ENCODE data around the gene RDH5.

The RDH5 gene, protein sequence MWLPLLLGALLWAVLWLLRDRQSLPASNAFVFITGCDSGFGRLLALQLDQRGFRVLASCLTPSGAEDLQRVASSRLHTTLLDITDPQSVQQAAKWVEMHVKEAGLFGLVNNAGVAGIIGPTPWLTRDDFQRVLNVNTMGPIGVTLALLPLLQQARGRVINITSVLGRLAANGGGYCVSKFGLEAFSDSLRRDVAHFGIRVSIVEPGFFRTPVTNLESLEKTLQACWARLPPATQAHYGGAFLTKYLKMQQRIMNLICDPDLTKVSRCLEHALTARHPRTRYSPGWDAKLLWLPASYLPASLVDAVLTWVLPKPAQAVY

DNA sequence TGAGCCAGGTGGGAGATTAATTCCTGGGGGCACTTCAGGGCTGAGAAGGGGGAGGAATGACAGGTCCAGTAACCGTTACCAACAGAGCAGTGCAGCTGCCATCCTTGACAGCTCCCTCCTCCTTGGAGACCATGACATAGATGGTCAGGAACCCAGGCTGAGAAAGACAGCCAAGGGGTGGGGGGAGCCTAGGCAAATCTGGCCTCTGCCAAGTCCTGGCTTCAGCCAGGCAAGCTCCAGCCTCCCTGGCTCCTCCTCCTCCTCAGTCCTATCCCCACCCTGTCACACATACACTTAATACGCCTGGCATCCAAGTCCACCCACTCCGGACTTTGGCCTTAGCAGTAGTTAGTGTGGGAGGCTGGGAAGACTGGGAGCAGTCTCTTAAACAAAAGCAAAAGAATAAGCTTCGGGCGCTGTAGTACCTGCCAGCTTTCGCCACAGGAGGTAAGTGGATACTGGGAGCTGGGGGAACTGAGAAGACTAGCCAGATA, at the start of gene RDH5:
Gene RDH5, plus strand, starts transcription at position 323 of the 494 bp plus-strand sequence. CDS start 792 bp downstream, outside the sequence.
- no peak for DNase-seq

DNA sequence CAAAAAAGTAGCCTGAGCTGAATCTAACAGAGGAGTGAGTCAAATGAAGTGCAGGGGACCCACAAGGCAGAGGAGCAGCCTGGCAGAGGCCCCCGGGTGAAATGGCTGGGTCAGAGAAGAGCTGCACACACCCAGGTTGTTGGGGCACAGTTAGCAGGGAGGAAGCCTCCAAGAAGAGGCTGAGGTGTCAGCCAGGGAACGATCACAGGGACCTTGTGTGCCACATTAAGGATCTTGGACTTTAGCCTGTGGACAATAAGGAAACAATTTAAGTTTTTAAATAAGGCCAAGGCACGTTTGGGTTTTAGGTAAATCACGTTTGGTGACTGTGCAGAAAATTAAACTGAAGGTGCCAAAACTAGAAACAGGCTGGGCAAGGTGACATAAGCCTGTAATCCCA, 48.4 kb upstream of the RDH5 start:
- DNase-seq, result no peak

DNA sequence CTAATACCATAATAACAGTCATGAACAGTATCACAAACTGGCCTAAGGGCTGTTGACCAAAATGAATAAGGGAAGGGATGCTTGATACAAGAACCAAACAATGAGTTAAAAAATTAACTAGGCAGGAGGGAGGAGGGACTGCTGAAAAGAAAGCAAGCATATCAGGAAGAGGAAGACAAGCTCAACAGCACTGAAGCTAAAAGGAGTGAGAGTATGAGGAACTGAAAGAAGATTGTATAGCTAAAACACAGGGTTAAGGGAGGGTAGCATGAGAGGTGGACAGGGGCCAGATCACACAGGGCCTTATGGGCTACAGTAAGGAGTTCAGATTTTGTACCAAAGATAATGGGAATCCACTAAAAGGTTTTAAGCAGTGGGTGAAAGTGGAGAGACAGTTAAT, 46.6 kb upstream of the RDH5 start:
- no peak for DNase-seq

DNA sequence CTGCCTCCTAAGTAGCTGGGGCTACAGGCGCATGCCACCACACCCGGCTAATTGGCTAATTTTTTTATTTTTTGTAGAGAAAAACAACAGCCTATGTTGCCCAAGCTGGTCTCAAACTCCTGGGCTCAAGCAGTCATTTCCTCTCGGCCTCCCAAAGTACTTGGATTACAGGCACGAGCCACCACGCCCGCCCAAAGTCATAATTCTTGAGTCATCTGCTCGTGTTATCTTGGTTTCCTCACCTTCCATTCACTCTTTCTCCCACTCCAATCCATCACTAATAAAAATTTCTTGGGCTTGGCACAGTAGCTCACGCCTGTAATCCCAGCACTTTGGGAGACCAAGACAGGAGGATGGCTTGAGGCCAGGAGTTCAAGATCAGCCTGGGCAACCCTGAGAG, 44.5 kb upstream of the RDH5 start:
- DNase-seq, result no peak

DNA sequence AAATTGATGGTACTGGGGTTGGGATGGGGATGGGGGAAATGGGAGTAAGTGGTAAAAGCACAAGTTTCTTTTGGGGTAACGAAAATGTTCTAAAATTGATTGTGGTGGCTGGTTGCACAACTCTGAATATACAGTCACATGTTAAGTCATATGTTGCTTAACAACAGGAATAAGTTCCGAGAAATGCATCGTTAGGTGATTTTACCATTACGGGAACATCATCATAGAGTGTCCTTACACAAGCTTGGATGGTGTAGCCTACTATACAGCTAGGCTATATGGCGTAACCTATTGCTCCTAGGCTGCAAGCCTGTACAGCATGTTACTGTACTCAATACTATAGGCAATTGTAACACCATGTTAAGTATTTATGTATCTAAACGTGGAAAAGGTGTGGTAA, 43.5 kb upstream of the RDH5 start:
- DNase-seq, result no peak

DNA sequence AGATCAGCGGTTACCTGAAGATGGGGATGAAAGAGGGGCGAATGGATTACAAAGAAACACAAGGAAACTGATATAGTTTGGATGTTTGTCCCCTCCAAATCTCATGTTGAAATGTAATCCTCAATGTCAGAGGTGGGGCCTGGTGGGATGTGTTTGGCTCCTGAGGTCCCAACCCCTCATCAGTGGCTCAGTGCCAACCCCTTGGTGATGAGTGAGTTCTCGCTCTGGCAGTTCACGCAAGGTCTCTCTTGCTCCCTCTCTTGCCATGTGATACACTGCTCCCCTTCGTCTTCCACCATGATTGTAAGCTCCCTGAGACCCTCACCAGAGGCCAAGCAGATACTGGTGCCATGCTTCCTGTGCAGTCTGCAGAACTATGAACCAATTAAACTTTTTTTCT, 40.5 kb upstream of the RDH5 start:
- no peak for DNase-seq

DNA sequence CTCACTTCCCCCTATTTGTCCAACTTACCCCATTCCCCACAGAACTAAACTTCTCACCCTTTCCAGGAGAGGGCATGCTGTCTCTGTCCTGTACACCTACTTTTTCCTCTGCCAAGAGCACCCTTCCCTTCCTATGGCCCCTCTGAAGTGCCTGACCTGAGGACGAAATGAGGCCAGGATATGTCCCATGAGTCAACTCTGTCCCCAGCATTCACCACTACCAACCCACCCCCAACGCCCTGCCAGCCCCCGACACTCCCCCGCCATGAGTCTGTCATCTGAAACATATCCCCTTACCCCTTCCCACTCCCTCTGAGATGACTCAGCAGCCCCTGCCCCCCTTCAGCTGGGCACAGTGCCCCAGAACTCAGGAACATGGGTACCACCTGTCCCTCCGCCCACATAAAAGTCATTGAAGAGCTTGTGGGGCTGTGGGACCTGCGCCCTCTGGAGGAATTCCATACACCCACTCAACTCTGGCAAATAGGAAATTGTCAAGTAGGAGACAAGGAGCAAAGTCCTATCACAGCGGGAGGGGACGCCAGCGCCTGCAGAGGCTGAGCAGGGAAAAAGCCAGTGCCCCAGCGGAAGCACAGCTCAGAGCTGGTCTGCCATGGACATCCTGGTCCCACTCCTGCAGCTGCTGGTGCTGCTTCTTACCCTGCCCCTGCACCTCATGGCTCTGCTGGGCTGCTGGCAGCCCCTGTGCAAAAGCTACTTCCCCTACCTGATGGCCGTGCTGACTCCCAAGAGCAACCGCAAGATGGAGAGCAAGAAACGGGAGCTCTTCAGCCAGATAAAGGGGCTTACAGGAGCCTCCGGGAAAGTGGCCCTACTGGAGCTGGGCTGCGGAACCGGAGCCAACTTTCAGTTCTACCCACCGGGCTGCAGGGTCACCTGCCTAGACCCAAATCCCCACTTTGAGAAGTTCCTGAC, 38.8 kb upstream of the RDH5 start:
- DNase-seq, result no peak

DNA sequence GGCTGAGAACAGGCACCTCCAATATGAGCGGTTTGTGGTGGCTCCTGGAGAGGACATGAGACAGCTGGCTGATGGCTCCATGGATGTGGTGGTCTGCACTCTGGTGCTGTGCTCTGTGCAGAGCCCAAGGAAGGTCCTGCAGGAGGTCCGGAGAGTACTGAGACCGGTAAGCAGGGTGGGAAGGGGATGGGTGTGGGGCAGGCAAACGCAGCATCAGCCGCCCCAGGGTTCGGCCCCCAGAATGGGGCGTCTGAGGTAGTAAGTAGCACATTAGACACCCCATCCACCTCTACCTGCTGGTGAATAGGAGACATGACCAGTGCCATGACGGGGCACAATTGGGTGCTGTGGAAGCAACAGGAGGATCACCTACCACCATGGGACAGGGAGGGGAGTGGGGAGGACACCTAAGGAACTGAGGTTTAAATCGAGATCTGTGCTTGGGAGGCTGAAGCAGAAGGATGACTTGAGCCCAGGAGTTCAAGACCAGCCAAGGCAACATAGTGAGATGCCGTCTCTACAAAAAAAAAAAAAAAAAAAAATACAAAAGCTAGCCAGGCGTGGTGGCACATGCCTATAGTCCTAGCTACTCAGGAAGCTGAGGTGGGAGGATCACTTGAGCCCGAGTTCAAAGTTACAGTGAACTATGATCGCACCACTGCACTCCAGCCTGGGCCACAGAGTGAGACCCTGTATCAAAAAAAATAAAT, 38.0 kb upstream of the RDH5 start:
- DNase-seq, result no peak

DNA sequence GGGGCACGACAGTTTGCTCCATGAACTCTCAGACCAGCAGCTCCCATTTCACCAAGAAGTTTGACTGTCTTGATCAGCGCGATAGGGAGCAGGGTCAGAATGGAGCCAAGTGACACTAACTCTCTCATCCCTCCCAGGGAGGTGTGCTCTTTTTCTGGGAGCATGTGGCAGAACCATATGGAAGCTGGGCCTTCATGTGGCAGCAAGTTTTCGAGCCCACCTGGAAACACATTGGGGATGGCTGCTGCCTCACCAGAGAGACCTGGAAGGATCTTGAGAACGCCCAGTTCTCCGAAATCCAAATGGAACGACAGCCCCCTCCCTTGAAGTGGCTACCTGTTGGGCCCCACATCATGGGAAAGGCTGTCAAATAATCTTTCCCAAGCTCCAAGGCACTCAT, 36.5 kb upstream of the RDH5 start:
- no peak for DNase-seq

DNA sequence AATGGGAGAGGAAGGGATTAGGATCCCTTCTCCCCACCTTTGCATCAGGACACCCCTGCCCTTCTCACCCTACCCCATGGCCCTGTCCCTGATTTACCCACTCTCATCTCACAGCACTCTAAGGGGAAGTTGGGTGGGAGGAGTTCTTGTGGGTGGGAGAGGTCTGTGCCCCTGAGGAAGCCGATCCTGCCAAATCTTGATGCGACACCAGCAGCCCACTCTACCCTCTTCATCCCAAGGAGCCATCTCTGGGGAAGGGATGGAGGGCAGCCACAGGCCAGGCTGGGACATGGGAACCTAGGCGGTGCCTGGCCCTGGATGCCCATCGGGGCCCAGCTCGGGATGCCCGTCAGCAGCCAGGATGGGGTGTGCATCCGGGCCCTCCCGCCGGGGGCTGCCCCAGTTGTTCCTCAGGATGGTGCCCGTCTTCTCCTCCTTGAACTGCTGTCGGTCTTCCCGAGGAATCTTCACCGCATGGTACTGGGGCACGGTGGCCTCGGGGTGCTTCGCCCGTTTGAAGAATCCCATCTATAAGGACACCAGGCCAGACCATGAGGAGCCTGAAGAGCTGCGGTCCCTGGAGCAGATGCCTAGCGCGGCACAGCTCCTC, 35.3 kb upstream of the RDH5 start:
- no peak for DNase-seq

DNA sequence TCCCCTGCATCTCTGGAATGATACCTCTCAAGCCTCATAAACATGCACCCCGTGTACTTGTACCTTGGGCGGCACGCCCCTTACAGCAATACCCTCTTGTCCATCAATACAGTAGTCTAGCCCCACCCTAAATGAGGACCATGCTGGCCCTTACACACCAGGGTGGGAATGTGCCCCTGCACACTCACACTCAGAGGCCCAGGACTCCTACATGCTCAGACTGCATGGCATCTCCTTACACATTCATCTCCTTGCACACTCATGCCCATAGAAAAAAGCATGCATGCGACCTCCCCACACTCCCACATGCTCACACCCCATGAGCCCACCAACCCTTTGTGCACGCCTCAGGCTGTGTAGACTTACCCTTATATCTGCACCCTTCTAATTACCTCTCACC, 34.5 kb upstream of the RDH5 start:
- DNase-seq, result no peak

DNA sequence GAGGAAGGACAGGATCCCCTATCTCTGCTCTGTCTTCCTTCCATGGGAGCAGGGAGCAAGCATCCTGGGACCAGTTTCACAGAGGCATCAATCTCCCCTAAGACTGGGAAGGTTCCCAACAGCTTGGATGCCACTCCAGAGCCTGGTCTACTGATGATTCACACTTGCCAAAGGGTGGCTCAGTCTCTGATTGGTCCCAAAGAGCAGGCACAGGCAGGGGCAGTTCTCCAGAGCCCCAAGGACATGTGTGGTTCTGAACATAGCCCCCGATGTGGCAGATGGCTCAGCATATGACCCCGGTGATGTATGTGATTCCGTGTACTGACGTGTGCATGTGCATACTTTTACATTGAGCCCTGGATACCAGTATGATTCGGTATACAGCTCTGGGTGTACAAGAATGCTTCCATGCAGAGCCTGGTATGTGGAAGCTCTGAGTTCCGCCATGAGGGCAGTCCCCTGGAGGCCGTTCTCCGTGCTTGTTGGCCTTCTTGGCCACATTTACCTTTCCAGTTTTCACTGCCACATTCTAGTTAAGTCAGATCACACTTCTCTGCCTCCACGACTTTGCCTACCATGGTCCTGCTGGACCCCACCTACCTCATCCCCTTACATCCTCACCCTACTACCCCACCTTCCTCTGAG, 33.7 kb upstream of the RDH5 start:
- no peak for DNase-seq

DNA sequence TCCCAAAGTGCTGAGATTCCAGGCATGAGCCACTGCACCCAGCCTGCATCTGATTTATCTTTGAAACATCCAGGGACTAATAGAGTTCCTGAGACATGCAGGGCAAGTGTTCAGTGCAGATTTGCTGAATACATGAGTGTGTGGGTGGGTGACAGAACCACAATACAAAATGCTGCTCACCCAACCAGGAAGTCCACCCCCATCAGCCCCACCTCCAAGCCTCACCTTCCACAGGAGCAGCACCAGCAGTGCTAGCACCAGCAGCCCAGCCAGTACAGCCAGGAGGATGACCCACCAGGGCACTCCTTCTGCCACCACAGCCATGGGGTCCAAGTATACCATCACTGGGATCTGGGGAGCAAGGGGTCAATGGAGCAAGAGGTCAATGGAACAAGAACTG, 32.4 kb upstream of the RDH5 start:
- DNase-seq, result no peak

DNA sequence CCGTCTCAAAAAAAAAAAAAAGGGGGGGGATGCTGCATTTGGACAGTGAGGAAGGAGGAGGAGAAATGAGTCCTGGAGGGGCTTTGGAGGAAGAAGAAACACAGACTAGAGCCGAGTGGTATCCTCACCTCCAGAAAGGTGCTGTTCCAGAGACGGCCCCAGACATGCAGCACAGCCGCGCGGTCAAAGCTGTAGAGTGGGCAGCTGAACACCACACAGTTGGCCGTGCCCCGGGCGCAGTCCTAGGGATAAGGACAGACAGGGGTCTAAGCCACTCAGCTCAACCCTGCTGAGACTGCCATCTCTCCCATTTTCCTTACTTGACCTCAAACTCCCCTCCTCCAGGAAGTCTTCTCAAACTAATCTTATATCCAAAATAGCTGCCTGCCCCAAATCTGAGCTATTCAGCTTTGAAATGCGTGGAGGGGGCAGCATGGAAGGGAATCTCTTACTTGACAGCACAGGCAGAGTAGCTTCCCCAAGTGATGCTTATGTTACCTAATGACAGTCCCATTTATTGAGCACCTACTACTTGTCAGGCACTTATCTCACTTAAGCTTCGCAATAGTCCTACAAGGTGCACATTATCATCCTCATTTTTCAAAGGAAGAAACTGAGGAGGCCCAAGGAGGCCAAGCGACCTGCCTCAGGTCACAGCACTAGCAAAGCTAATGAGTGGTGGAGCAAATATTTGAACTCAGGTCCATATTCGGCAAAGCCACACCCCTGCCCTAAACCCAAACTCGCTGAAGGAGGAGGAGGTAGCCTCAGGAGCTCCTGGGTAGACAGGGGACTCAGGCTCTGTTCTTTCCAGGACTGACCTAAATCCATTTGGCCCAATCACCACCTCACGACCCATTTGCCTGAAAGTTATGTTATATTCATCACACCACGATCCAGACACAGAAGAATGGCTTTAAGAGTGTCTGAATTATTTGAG, 31.2 kb upstream of the RDH5 start:
- DNase-seq, result no peak

DNA sequence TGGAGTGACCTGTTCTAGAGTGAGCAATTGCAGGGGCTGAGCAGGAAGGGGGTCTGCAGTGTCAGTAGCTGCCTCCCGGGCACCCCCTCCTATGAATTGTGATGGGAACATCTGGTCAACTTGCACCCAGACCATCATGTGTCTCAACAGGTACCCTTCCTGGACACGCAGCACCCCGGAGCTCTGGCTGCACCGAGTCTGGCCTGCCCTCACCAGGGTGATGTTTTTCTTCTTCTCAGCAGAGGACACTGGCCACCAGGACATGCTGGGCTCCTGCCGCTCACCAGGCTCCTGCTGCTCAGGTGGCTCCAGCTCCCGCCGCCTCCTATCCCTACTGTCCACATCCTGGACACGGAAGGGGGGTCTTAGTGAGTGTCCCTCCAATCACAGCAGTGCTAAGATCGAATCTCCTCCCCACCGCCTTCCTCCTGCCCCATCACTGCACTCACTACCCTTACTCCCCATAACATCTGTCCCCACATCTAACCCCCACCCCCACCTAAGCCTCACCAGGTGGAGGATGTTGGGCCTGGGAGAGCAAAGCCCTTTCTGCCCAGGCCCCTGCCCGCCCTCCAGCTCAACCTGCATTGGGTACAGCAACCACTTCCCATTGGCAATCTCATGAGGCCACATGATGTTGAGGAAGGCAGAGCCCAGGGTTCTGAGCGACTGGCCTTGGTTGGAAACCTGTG, 27.4 kb upstream of the RDH5 start:
- no peak for DNase-seq

DNA sequence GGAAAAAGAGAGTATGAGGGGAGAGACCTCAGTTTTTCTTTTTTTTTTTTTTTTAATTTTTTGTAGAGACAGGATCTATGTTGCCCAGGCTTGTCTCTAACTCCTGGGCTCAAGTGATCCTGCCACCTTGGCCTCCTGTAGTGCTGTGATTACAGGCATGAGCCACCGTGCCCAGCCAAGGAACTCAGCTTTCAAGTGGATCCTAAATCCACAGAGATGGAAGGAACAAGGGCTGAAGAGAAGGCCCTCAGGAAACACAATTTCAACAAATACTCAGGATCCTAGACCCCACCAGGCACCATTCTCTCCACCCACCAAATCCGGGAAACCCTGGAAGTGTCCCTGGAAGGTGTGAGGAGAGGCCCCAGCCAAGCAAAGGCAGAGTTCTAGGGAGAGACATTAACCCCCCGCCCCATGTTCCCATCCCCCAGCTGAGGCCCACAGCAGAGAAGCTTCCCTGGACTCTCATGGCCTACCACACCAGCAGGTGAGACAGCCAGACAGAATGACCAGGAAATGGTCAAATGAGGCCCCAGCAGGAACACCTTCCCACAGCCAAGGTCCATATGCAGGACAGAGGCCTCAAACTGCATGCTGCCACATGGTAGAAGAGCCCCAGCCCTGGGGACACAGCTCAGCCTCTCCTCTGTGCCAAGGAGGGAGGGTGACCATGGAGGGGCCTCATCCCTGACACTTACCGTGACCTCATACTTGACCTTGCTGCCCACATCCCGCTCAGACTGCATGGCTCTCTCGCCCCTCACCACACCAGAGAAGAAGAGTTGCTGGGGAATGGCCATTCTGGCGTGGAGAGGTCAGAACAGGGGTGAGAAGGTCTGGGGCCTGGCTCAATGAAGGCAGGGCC, 26.6 kb upstream of the RDH5 start:
- DNase-seq, result no peak

DNA sequence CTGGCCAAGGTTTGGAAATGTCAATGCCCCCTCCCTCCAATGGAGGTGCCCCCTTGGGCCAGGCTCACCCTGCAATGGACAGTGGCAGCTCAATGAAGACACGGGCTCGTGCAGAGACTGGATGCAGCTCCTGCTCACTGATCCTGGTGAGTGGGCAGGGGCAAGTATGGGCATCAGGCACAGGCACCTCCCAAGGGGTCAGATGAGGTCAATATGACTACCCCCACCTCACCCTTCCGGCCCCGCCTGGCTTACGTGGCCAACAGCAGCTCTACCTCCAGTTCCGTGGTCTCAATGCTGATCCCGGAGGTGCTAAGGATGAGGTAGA, 26.0 kb upstream of the RDH5 start:
- DNase-seq, result no peak

DNA sequence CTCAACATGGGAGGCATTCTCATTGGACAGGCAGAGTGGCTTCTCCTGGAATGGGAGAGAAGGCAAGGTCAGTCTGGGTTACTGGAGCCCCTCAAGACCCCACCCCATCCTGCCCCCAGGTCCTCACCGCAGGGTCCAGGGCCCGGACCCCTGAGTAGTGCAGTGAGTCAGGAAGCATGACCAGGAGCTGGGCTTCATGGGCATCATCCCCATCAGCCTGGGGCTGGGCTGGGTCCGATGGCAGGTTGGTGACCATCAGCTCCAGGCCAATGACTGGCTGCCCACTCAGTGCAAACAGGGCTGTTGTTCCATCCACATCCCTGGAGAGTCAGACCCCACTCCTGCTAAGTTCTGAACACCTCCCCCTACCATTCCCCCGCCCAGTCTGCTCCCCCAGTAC, 25.5 kb upstream of the RDH5 start:
- no peak for DNase-seq

DNA sequence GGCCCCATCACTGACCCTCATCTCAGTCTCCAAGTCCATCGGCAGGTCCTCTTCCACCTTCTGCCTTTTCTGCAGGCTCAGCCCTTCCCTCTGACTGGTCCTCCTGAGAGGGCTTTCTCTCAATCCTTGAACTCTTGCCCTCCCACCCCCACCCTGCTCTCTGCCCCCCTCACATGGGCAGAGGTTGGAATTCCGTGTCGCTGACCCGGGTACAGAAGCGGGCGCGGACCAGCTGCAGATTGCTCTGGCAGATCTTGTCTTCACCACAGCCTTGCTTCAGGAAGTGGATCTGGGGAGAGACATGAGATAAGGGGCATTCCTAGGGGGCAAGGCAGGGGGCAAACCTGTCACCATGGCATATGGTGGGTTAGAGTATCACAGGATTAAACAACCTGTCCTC, 24.8 kb upstream of the RDH5 start:
- no peak for DNase-seq

DNA sequence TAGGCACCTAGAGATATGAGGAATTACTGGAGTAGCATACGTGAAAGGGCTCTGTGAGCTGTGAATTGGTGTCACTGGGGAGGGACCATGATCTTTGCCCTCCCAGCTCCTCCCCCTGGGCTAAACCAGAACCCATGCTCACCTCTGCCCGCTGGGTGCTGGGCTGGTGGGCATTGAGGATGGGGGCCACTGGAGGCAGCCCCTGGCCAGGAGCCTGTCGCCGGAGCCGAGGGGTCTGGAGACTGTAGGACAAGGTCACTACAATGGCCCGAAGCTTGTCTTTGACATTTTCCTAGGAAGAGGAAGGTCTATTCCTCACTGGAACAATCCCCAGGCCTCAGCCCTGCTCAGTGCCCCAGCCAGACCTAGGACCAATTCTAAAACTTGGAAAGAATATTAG, 24.1 kb upstream of the RDH5 start:
- DNase-seq, result no peak
